ENCODE results near the gene SMYD3.

- TF ChIP-seq CTCF (IDR thresholded peaks at IDR 0.05; ENCODE audit: poor library complexity, severe bottlenecking) = no peak
- TF ChIP-seq RAD21 (conservative IDR thresholded peaks at IDR 0.05) = no peak
- TF ChIP-seq EP300 (conservative IDR thresholded peaks at IDR 0.05; ENCODE audit: poor library complexity, severe bottlenecking) = no peak
- TF ChIP-seq REST (IDR thresholded peaks at IDR 0.05; ENCODE audit: borderline replicate concordance) = no peak
- TF ChIP-seq POLR2AphosphoS5 (IDR thresholded peaks at IDR 0.05) = no peak
- TF ChIP-seq EZH2 (IDR thresholded peaks at IDR 0.05; ENCODE audit: borderline replicate concordance, insufficient read depth, low read length, poor library complexity, severe bottlenecking) = no peak
These were observed 213.5 kb downstream of the SMYD3 start for GRCh38 chr1:246293366-246294121.

Measured in neural cell (in vitro differentiated cells).